Measurements from ENCODE around the gene IL1R2.

DNA sequence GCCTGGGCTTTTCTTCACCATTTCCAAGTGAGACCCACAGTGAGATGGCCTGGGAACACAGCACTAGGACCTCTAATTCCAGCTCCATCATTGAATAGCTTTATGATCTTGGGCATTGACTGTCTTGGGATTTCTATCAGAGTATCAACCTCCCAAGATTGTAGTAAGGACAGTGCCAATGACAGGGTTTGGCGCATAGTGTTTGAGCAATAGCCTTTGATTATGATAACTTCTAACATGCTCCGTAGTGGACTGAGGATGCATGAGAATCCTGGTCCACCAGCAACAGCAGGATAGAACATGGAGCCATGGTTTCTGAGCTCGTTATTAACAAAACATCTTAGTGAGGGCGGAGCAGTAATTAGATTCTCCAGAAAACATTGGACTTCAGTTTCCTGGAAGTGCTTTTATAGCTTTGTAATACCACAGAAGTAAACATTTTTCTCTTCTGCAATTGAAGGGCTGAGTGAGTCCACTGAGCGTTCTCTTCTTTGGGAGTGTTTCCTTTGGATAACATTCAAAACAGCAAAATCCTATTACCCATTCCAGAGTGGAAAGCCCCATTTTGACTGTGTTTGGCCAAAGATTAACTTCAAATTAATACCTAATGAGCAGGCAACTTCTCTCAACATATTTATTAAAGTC, 63.7 kb downstream of the IL1R2 start:
- TF ChIP-seq RAD21 (conservative IDR thresholded peaks at IDR 0.05 in 1 of 2, IDR thresholded peaks at IDR 0.05 in 1 of 2): no peak
- TF ChIP-seq, protein P1, sequence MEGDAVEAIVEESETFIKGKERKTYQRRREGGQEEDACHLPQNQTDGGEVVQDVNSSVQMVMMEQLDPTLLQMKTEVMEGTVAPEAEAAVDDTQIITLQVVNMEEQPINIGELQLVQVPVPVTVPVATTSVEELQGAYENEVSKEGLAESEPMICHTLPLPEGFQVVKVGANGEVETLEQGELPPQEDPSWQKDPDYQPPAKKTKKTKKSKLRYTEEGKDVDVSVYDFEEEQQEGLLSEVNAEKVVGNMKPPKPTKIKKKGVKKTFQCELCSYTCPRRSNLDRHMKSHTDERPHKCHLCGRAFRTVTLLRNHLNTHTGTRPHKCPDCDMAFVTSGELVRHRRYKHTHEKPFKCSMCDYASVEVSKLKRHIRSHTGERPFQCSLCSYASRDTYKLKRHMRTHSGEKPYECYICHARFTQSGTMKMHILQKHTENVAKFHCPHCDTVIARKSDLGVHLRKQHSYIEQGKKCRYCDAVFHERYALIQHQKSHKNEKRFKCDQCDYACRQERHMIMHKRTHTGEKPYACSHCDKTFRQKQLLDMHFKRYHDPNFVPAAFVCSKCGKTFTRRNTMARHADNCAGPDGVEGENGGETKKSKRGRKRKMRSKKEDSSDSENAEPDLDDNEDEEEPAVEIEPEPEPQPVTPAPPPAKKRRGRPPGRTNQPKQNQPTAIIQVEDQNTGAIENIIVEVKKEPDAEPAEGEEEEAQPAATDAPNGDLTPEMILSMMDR (IDR thresholded peaks at IDR 0.05): no peak
- TF ChIP-seq ZNF302 (CRISPR knock-in tag; IDR thresholded peaks at IDR 0.05): no peak
- TF ChIP-seq NPAS2 (CRISPR knock-in tag; IDR thresholded peaks at IDR 0.05; ENCODE audit: borderline replicate concordance): no peak
- TF ChIP-seq, protein P2, sequence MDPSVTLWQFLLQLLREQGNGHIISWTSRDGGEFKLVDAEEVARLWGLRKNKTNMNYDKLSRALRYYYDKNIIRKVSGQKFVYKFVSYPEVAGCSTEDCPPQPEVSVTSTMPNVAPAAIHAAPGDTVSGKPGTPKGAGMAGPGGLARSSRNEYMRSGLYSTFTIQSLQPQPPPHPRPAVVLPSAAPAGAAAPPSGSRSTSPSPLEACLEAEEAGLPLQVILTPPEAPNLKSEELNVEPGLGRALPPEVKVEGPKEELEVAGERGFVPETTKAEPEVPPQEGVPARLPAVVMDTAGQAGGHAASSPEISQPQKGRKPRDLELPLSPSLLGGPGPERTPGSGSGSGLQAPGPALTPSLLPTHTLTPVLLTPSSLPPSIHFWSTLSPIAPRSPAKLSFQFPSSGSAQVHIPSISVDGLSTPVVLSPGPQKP (IDR thresholded peaks at IDR 0.05; ENCODE audit: low read depth, low read length): no peak
- no peak for TF ChIP-seq NFE2L2 (conservative IDR thresholded peaks at IDR 0.05; ENCODE audit: low read length)
- no peak for TF ChIP-seq EP300 (IDR thresholded peaks at IDR 0.05)
